Activated naive CD8-positive, alpha-beta T cell (primary cell): Measurements from ENCODE around the gene SPAG7.

ENCODE experiments used
- H3K27ac Mint-ChIP-seq: one replicate; pipeline ENCODE4 v1.8.0; 2021; ENCODE audit warnings: mixed read lengths
- H3K27me3 Mint-ChIP-seq: one replicate; pipeline ENCODE4 v1.8.0; 2021; ENCODE audit warnings: mixed read lengths
- H3K36me3 Mint-ChIP-seq: one replicate; pipeline ENCODE4 v1.8.0; 2021; ENCODE audit warnings: mixed read lengths
- H3K4me1 Mint-ChIP-seq: one replicate; pipeline ENCODE4 v1.8.0; 2021; ENCODE audit warnings: low read depth, mixed read lengths
- H3K4me3 Mint-ChIP-seq: one replicate; pipeline ENCODE4 v1.8.0; 2021; ENCODE audit warnings: mild to moderate bottlenecking, mixed read lengths
- H3K9me3 Mint-ChIP-seq: one replicate; pipeline ENCODE4 v1.8.0; 2021; ENCODE audit warnings: low read depth, mixed read lengths

Gene SPAG7

DNA sequence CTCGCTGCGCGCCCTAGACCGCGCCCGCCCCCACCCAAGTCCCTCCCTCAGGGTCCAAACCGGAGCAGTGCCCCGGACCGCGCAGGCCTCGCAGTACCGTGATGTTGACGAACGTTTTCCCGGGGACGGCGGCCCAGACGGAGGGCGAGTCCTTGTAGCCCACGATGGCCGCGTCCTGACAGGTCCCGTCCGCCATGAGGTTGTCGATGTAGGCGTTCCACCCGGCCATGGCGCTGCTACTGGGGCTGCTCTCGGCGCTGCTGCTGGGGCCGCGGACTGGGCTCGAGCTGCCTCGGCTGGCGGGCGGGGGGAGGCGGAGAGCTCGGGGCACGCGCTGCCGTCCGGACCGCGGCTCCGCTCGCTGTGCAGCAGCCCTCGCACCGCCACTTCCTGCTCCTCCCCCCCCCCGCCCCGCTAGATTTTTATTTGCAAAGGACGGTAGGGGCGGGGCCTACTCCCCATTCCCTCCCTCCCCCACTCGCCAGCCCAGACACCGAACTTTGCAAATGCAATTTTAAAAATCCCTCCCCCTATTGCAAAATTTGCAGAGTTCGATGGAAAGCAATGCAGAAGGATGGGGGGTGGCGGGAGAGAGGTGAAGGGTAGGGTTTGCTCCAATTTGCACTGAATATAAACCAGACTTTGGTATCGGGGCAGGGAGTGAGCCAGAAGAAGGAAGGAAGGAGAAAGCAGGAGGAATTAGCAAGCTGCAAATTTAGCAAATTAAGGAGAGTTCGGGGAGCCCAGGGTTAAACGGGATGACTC, 19.3 kb downstream of the SPAG7 start, which contains the start of gene PFN1:
PFN1 (minus strand) TSS at position 365 of the 765 bp plus-strand sequence; CDS start at position 229, 136 bp downstream.
- H3K4me1 Mint-ChIP-seq: peaks cover 34% of the 10 kb centered on the region

GRCh38 chr17:4947411-4948165, 20.0 kb downstream of the SPAG7 start:
- no peaks in the 10 kb centered on the region for H3K9me3 Mint-ChIP-seq
- H3K4me1 Mint-ChIP-seq: peaks cover 41% of the 10 kb centered on the region
- H3K4me3 Mint-ChIP-seq: peak overlapping the region; percentile 97
- peaks cover 18% of the 10 kb centered on the region for H3K36me3 Mint-ChIP-seq
- peak overlapping the region; percentile 96 for H3K27ac Mint-ChIP-seq
- no peaks in the 10 kb centered on the region for H3K27me3 Mint-ChIP-seq

More for the DNA sequence above, 19.3 kb downstream of the SPAG7 start, which contains the start of gene PFN1:
- Mint-ChIP-seq H3K27me3 (no peaks in the 10 kb centered on the region), H3K27ac (peak within 1 kb of the TSS; percentile 100), H3K4me3 (peak within 1 kb of the TSS; percentile 97), H3K36me3 (peaks cover 15% of the 10 kb centered on the region), H3K9me3 (no peaks in the 10 kb centered on the region)

GRCh38 chr17:4947010-4947410, 20.6 kb downstream of the SPAG7 start:
- Mint-ChIP-seq H3K9me3 (no peaks in the 10 kb centered on the region), H3K27ac (peak overlapping the region; percentile 89), H3K27me3 (no peaks in the 10 kb centered on the region), H3K4me1 (peaks cover 47% of the 10 kb centered on the region), H3K4me3 (peak overlapping the region; percentile 97), H3K36me3 (peaks cover 18% of the 10 kb centered on the region)

- no peaks in the 10 kb centered on the region for H3K9me3 Mint-ChIP-seq
- no peaks in the 10 kb centered on the region for H3K27me3 Mint-ChIP-seq
- peak overlapping the region; percentile 89 for H3K27ac Mint-ChIP-seq
- H3K36me3 Mint-ChIP-seq: peaks cover 22% of the 10 kb centered on the region
- peak overlapping the region; percentile 97 for H3K4me3 Mint-ChIP-seq
- H3K4me1 Mint-ChIP-seq: peaks cover 52% of the 10 kb centered on the region
Measured at GRCh38 chr17:4946312-4946976, 21.2 kb downstream of the SPAG7 start.

DNA sequence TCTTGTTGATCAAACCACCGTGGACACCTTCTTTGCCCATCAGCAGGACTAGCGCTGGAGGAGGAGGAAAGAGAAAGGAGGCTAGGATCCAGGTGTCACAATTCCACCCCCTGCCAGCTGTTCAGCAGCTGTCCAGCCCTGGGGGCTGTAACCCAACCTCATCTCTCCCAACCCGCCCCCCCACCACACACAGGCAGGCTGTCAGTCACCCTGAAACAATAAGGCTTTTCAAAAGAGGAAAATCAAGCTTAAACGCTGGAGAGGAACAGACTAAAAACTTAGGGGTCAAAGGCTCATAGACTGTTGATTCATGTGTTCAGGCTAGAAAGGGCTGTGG, 21.7 kb downstream of the SPAG7 start:
- Mint-ChIP-seq H3K27ac (peak overlapping the region; percentile 99), H3K4me3 (peak overlapping the region; percentile 97), H3K36me3 (peaks cover 22% of the 10 kb centered on the region), H3K27me3 (no peaks in the 10 kb centered on the region), H3K9me3 (no peaks in the 10 kb centered on the region), H3K4me1 (peaks cover 53% of the 10 kb centered on the region)

GRCh38 chr17:4945176-4945943, 22.3 kb downstream of the SPAG7 start:
- Mint-ChIP-seq H3K4me1 (peaks cover 50% of the 10 kb centered on the region), H3K27me3 (no peaks in the 10 kb centered on the region), H3K4me3 (peak overlapping the region; percentile 97), H3K27ac (peak overlapping the region; percentile 99), H3K36me3 (peaks cover 22% of the 10 kb centered on the region), H3K9me3 (no peaks in the 10 kb centered on the region)

- Mint-ChIP-seq H3K4me1 (peaks cover 50% of the 10 kb centered on the region), H3K4me3 (peak overlapping the region; percentile 97), H3K36me3 (peaks cover 22% of the 10 kb centered on the region), H3K27ac (peak overlapping the region; percentile 99), H3K9me3 (no peaks in the 10 kb centered on the region), H3K27me3 (no peaks in the 10 kb centered on the region)
Measured at GRCh38 chr17:4944554-4945175, 23.0 kb downstream of the SPAG7 start.

- Mint-ChIP-seq H3K4me1 (peaks cover 52% of the 10 kb centered on the region), H3K9me3 (no peaks in the 10 kb centered on the region), H3K36me3 (peaks cover 22% of the 10 kb centered on the region), H3K4me3 (peak overlapping the region; percentile 97), H3K27me3 (no peaks in the 10 kb centered on the region), H3K27ac (peak overlapping the region; percentile 99)
Measured at GRCh38 chr17:4944163-4944553, 23.5 kb downstream of the SPAG7 start.

- H3K9me3 Mint-ChIP-seq: no peaks in the 10 kb centered on the region
- H3K4me3 Mint-ChIP-seq: peak overlapping the region; percentile 56
- H3K27ac Mint-ChIP-seq: peak overlapping the region; percentile 99
- peaks cover 60% of the 10 kb centered on the region for H3K4me1 Mint-ChIP-seq
- H3K27me3 Mint-ChIP-seq: no peaks in the 10 kb centered on the region
- H3K36me3 Mint-ChIP-seq: peaks cover 22% of the 10 kb centered on the region
Measured at GRCh38 chr17:4942760-4943508, 24.7 kb downstream of the SPAG7 start.

- peaks cover 63% of the 10 kb centered on the region for H3K4me1 Mint-ChIP-seq
- peak overlapping the region; percentile 99 for H3K27ac Mint-ChIP-seq
- no peaks in the 10 kb centered on the region for H3K27me3 Mint-ChIP-seq
- H3K36me3 Mint-ChIP-seq: peaks cover 14% of the 10 kb centered on the region
- no peaks in the 10 kb centered on the region for H3K9me3 Mint-ChIP-seq
- peak overlapping the region; percentile 96 for H3K4me3 Mint-ChIP-seq
Measured at GRCh38 chr17:4941319-4941610, 26.4 kb downstream of the SPAG7 start.

DNA sequence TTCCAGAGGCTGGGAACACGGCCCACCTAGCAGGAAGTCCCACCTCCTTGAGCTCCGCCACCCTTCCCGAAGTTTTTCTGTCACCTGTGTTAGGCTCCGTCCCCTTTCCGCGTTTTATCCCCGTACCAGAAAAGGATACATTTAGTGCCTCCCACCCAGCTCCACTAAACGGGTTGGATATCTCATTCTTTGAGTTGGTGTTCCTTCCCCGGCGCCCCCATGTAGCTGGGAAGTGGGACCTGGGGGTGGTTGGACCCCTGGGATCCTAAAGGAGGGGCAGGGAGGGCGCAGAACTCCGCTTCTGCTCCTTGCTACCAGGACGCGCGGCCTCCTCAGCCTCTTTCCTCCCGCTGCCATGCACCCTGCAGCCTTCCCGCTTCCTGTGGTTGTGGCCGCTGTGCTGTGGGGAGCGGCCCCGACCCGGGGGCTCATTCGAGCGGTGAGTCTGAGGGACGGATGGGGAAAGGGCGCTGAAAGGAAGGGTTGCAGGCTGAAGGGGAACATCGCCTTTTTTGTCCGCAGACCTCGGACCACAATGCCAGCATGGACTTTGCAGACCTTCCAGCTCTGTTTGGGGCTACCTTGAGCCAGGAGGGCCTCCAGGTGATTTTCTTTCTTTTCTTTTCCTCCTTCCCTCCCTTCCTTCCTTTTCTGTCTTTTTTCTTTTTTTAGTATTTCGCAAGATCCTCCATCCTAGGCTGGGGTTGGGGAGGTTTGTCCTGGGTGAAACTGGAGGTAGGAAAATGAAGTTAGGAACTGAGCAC, 26.9 kb downstream of the SPAG7 start:
- Mint-ChIP-seq H3K4me1 (peaks cover 65% of the 10 kb centered on the region), H3K4me3 (peak overlapping the region; percentile 96), H3K36me3 (peaks cover 13% of the 10 kb centered on the region), H3K27ac (peak overlapping the region; percentile 99), H3K9me3 (no peaks in the 10 kb centered on the region), H3K27me3 (no peaks in the 10 kb centered on the region)

- Mint-ChIP-seq H3K36me3 (peaks cover 7% of the 10 kb centered on the region), H3K4me3 (peak within 1 kb of the TSS; percentile 96), H3K4me1 (peaks cover 57% of the 10 kb centered on the region), H3K9me3 (no peaks in the 10 kb centered on the region), H3K27me3 (no peaks in the 10 kb centered on the region), H3K27ac (peak within 1 kb of the TSS; percentile 99)
Measured at GRCh38 chr17:4939796-4940554, 27.6 kb downstream of the SPAG7 start, which contains the start of the genes RNF167 and SLC25A11. TSS of gene RNF167 (plus strand) at chr17:4940268. CDS start at chr17:4940910, 642 bp downstream. TSS of gene SLC25A11 (minus strand) at chr17:4940046. CDS start at chr17:4939910, 136 bp downstream.

GRCh38 chr17:4939546-4939795, 28.1 kb downstream of the SPAG7 start:
- Mint-ChIP-seq H3K27me3 (no peaks in the 10 kb centered on the region), H3K27ac (peak overlapping the region; percentile 96), H3K4me1 (peaks cover 55% of the 10 kb centered on the region), H3K9me3 (no peaks in the 10 kb centered on the region), H3K36me3 (peaks cover 6% of the 10 kb centered on the region), H3K4me3 (peak overlapping the region; percentile 96)
